ENCODE measurements around the gene SGSM2.

- TF ChIP-seq CTCF (IDR thresholded peaks at IDR 0.05), result no peak
- TF ChIP-seq POLR2A (IDR thresholded peaks at IDR 0.05), result no peak
These were observed 68.1 kb downstream of the SGSM2 start for GRCh38 chr17:2405247-2405926.

All from lower leg skin (tissue), 3 donors.